GM23338 (cell line): ENCODE data around the gene CDC14A. TPM values are rescaled to one million over a fixed set of nuclear protein-coding genes. Genes with fewer than 3 reads are reported as not detected.

Experiments used
- ATAC-seq: fragments of 200-7000 bp; cut with Tn5 transposase; 3 replicates; pipeline ENCODE4 v1.9.1; 2020
- DNase-seq: peaks from one replicate; pipeline ENCODE4 v3.0.0-alpha.2; 2015; ENCODE audit warnings: low spot score
- H2AFZ ChIP-seq: fragments of 200-600 bp; sonication (generic); 2 replicates; pipeline ENCODE4 v1.8.0; 2016; ENCODE audit warnings: antibody characterized with exemption, mild to moderate bottlenecking, moderate library complexity
- H3F3A ChIP-seq: fragments of 200-600 bp; sonication (generic); replicated peaks from 2 replicates; pipeline ENCODE4 v1.8.0; 2017; ENCODE audit warnings: antibody characterized with exemption, mixed run types, low read depth
- H3K27ac ChIP-seq: fragments of 200-600 bp; sonication (generic); 2 replicates; pipeline ENCODE4 v1.6.1; 2016; ENCODE audit warnings: low read depth
- H3K27me3 ChIP-seq: fragments of 200-600 bp; sonication (generic); 2 replicates; pipeline ENCODE4 v1.8.0; 2016; ENCODE audit warnings: mild to moderate bottlenecking, mixed run types, moderate library complexity; ENCODE audit not compliant: insufficient read depth
- H3K36me3 ChIP-seq: fragments of 200-600 bp; sonication (generic); 2 replicates; pipeline ENCODE4 v1.8.0; 2016; ENCODE audit warnings: mild to moderate bottlenecking; ENCODE audit not compliant: insufficient read depth
- H3K4me1 ChIP-seq: fragments of 200-600 bp; sonication (generic); 2 replicates; pipeline ENCODE4 v1.8.0; 2016; ENCODE audit warnings: mild to moderate bottlenecking, moderate library complexity; ENCODE audit not compliant: insufficient read depth
- H3K4me2 ChIP-seq: fragments of 200-600 bp; sonication (generic); 2 replicates; pipeline ENCODE4 v1.7.1; 2017; ENCODE audit warnings: mixed run types
- H3K4me3 ChIP-seq: fragments of 200-600 bp; sonication (generic); 2 replicates; pipeline ENCODE4 v1.6.1; 2016; ENCODE audit warnings: mixed run types
- H3K79me2 ChIP-seq: fragments of 200-600 bp; sonication (generic); replicated peaks from 2 replicates; pipeline ENCODE4 v1.8.0; 2017; ENCODE audit warnings: mild to moderate bottlenecking; ENCODE audit not compliant: insufficient read depth
- H3K9me2 ChIP-seq: fragments of 200-600 bp; sonication (generic); 2 replicates; pipeline ENCODE4 v1.8.0; 2017; ENCODE audit not compliant: insufficient read depth
- H4K20me1 ChIP-seq: fragments of 200-600 bp; sonication (generic); replicated peaks from 2 replicates; pipeline ENCODE4 v1.8.0; 2017; ENCODE audit warnings: mild to moderate bottlenecking; ENCODE audit not compliant: insufficient read depth
- H3K27ac Mint-ChIP-seq: 2 replicates; pipeline ENCODE4 v1.8.0; 2020; ENCODE audit warnings: inconsistent platforms, mild to moderate bottlenecking, moderate library complexity, mixed read lengths
- H3K27me3 Mint-ChIP-seq: 3 replicates; pipeline ENCODE4 v1.8.0; 2022; ENCODE audit warnings: low read depth, mild to moderate bottlenecking, moderate library complexity, mixed read lengths, inconsistent platforms; ENCODE audit not compliant: insufficient read depth, poor library complexity
- H3K36me3 Mint-ChIP-seq: 3 replicates; pipeline ENCODE4 v1.8.0; 2021; ENCODE audit warnings: low read depth, mild to moderate bottlenecking, inconsistent platforms, moderate library complexity, mixed read lengths
- H3K4me1 Mint-ChIP-seq: 3 replicates; pipeline ENCODE4 v1.8.0; 2020; ENCODE audit warnings: mild to moderate bottlenecking, inconsistent platforms, mixed read lengths
- H3K4me3 Mint-ChIP-seq: 3 replicates; pipeline ENCODE4 v1.8.0; 2021; ENCODE audit warnings: moderate library complexity, mild to moderate bottlenecking, inconsistent platforms, mixed read lengths
- H3K9me3 Mint-ChIP-seq: 3 replicates; pipeline ENCODE4 v1.8.0; 2020; ENCODE audit warnings: moderate library complexity, mild to moderate bottlenecking, inconsistent platforms, mixed read lengths
- CTCF ChIP-seq, 2 experiments: fragments of 200-600 bp in 1 of 2; sonication (generic) in 1 of 2; conservative IDR thresholded peaks; 2 replicates each; pipeline versions ENCODE4 v1.5.1 to v1.6.1; 2016 to 2017; ENCODE audit warnings: antibody characterized with exemption in 2 of 2, low read depth in 2 of 2, mild to moderate bottlenecking in 2 of 2, moderate library complexity in 1 of 2
- ETS1 ChIP-seq: IDR thresholded peaks from 2 replicates; pipeline ENCODE4 v1.6.1; 2016; ENCODE audit warnings: antibody characterized with exemption
- EZH2 ChIP-seq: fragments of 200-600 bp; sonication (generic); IDR thresholded peaks from one replicate; pipeline ENCODE4 v1.8.0; 2017; ENCODE audit warnings: antibody characterized with exemption, mild to moderate bottlenecking, low read depth; ENCODE audit not compliant: unreplicated experiment
- JUNB ChIP-seq: IDR thresholded peaks from one replicate; pipeline ENCODE4 v1.6.1; 2016; ENCODE audit warnings: antibody characterized with exemption; ENCODE audit not compliant: unreplicated experiment
- POLR2AphosphoS5 ChIP-seq: IDR thresholded peaks from 2 replicates; pipeline ENCODE4 v1.6.1; 2016; ENCODE audit warnings: antibody characterized with exemption, low read depth
- ZNF114 ChIP-seq: fragments of 250-450 bp; sonication (Bioruptor Pico); IDR thresholded peaks from 2 replicates; pipeline ENCODE4 v1.5.0; 2020; ENCODE audit warnings: mild to moderate bottlenecking, moderate library complexity
- ZNF331 ChIP-seq: fragments of 250-450 bp; sonication (Bioruptor Pico); IDR thresholded peaks from 2 replicates; pipeline ENCODE4 v1.5.0; 2020; ENCODE audit warnings: low read depth, mild to moderate bottlenecking, moderate library complexity
- ZNF462 ChIP-seq: fragments of 250-450 bp; sonication (Bioruptor Pico); IDR thresholded peaks from 2 replicates; pipeline ENCODE4 v1.5.0; 2020; ENCODE audit warnings: mild to moderate bottlenecking, moderate library complexity
- polyA plus RNA-seq: library from polyadenylated mRNA; unstranded; fragments of >200 nt; fragmentation: Nextera tagmentation; extraction: Ambion mirVana; gene quantifications from 2 replicates; pipeline ENCODE4 v1.2.1, GENCODE V29; 2016
- total RNA-seq: library from RNA; depleted of rRNA; stranded (reverse); fragments of >200 nt; shearing (Covaris generic); gene quantifications from 2 replicates; pipeline ENCODE4 v1.2.3, GENCODE V29; 2014

The CDC14A gene
- total and polyA plus RNA-seq, 2 experiments from 2014 or later = 11.1 to 20.8 TPM

- TF ChIP-seq ZNF462 (CRISPR knock-in tag) (no peak), JUNB (no peak), POLR2AphosphoS5 (no peak), CTCF (conservative IDR thresholded peaks at IDR 0.05; ENCODE audit: low read depth in 2 of 2) (no peak), ZNF114 (CRISPR knock-in tag) (no peak), ZNF331 (CRISPR knock-in tag) (no peak)
Observed at GRCh38 chr1:100557606-100557953, 205.3 kb downstream of the CDC14A start (continued).

GRCh38 chr1:100565533-100565932, 213.2 kb downstream of the CDC14A start:
- H3K9me3 Mint-ChIP-seq = peaks cover 4% of the 10 kb centered on the region; the same call in 1 of the 3 replicates
- no peak overlapping the region for H2AFZ ChIP-seq
- no peaks in the 10 kb centered on the region for H3K4me1 ChIP-seq
- no peaks in the 10 kb centered on the region for H4K20me1 ChIP-seq
- ATAC-seq (no peak), DNase-seq (no peak)
- no peak overlapping the region for H3K27ac ChIP-seq
- H3K79me2 ChIP-seq = no peaks in the 10 kb centered on the region
- H3K4me1 Mint-ChIP-seq = no peaks in the 10 kb centered on the region
- no peaks in the 10 kb centered on the region for H3K9me2 ChIP-seq
- no peak overlapping the region for H3K27ac Mint-ChIP-seq
- H3K4me2 ChIP-seq = no peak overlapping the region
- no peaks in the 10 kb centered on the region for H3K36me3 ChIP-seq
- no peak overlapping the region for H3K4me3 Mint-ChIP-seq
- no peaks in the 10 kb centered on the region for H3K36me3 Mint-ChIP-seq
- H3K27me3 ChIP-seq = no peaks in the 10 kb centered on the region
- no peaks in the 10 kb centered on the region for H3F3A ChIP-seq
- no peak overlapping the region for H3K4me3 ChIP-seq
- no peaks in the 10 kb centered on the region for H3K27me3 Mint-ChIP-seq
- TF ChIP-seq EZH2 = no peak
- TF ChIP-seq ETS1 = no peak
- TF ChIP-seq POLR2AphosphoS5 = no peak
